WTC11 (cell line): Measurements from ENCODE around the gene DRGX.

ENCODE experiments used
- FOXJ3 ChIP-seq: sonication (generic); formaldehyde crosslinking; IDR thresholded peaks from 2 replicates; pipeline ENCODE4 v1.9.0; 2021; ENCODE audit warnings: missing genetic modification reagents, mild to moderate bottlenecking, borderline replicate concordance
- NR2C2 ChIP-seq: sonication (generic); formaldehyde crosslinking; IDR thresholded peaks from 2 replicates; pipeline ENCODE4 v1.8.0; 2022; ENCODE audit warnings: mild to moderate bottlenecking, missing genetic modification reagents
- SP1 ChIP-seq: sonication (generic); formaldehyde crosslinking; conservative IDR thresholded peaks from 2 replicates; pipeline ENCODE4 v1.8.1; 2022; ENCODE audit warnings: missing genetic modification reagents
- TEAD4 ChIP-seq: sonication (generic); formaldehyde crosslinking; IDR thresholded peaks from 2 replicates; pipeline ENCODE4 v1.8.0; 2022; ENCODE audit warnings: mild to moderate bottlenecking, missing genetic modification reagents
- ZBTB21 ChIP-seq: sonication (generic); formaldehyde crosslinking; IDR thresholded peaks from 2 replicates; pipeline ENCODE4 v1.8.1; 2023; ENCODE audit warnings: mild to moderate bottlenecking, missing genetic modification reagents, borderline replicate concordance
- ZNF232 ChIP-seq: sonication (generic); formaldehyde crosslinking; IDR thresholded peaks from 2 replicates; pipeline ENCODE4 v1.8.0; 2022; ENCODE audit warnings: mild to moderate bottlenecking, missing genetic modification reagents
- TF ChIP-seq, protein P1 (sequence below): fragments of 200-600 bp; IDR thresholded peaks from 2 replicates; pipeline ENCODE4 v1.8.0; 2022; ENCODE audit warnings: antibody characterized with exemption
- TF ChIP-seq, protein P2 (sequence below): fragments of 250-450 bp; sonication (Bioruptor Pico); conservative IDR thresholded peaks from 2 replicates; pipeline ENCODE4 v1.9.0; 2021; ENCODE audit warnings: mild to moderate bottlenecking
- TF ChIP-seq, protein P3 (sequence below): sonication (generic); formaldehyde crosslinking; IDR thresholded peaks from 2 replicates; pipeline ENCODE4 v1.8.1; 2022; ENCODE audit warnings: low read depth, missing genetic modification reagents, borderline replicate concordance
- TF ChIP-seq, protein P4 (sequence below): sonication (generic); formaldehyde crosslinking; conservative IDR thresholded peaks from 2 replicates; pipeline ENCODE4 v1.8.1; 2022; ENCODE audit warnings: mild to moderate bottlenecking, missing genetic modification reagents

DNA sequence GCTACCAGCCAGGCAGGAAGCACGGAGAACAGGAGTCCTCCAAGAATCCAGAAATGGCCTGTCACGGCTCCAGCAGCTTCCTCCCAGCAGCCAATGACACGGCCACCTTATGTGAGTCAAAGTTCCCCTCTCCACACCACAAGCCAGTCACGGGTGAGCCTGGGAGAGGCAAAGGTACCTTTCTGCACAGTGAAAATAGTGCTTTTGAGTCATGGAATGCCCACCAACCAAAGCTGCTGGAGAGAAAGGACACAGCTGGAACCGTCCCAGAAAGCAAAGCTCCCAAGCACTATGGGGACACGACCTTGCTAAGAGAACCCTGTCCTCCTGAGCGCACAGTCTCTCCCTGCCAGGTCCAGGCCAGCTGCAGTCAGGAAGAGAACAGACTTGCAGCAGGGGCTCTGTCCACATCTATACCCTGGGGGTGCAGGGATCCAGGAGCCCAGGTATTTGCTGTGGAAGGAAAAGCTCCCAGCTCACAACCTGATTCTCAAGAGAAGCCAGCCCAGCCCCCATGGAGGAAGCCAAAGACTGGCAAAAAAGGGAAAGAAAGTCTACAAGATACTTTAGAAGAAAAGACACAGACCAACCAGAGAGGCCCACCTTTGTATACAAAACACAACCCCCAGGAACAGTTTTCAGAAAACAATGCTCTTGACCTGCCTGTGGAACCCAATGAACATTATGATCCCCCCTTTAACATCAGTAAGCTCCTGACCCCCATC lies 72.6 kb downstream of the DRGX start:
- TF ChIP-seq, protein P1, sequence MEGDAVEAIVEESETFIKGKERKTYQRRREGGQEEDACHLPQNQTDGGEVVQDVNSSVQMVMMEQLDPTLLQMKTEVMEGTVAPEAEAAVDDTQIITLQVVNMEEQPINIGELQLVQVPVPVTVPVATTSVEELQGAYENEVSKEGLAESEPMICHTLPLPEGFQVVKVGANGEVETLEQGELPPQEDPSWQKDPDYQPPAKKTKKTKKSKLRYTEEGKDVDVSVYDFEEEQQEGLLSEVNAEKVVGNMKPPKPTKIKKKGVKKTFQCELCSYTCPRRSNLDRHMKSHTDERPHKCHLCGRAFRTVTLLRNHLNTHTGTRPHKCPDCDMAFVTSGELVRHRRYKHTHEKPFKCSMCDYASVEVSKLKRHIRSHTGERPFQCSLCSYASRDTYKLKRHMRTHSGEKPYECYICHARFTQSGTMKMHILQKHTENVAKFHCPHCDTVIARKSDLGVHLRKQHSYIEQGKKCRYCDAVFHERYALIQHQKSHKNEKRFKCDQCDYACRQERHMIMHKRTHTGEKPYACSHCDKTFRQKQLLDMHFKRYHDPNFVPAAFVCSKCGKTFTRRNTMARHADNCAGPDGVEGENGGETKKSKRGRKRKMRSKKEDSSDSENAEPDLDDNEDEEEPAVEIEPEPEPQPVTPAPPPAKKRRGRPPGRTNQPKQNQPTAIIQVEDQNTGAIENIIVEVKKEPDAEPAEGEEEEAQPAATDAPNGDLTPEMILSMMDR: no peak
- TF ChIP-seq, protein P2, sequence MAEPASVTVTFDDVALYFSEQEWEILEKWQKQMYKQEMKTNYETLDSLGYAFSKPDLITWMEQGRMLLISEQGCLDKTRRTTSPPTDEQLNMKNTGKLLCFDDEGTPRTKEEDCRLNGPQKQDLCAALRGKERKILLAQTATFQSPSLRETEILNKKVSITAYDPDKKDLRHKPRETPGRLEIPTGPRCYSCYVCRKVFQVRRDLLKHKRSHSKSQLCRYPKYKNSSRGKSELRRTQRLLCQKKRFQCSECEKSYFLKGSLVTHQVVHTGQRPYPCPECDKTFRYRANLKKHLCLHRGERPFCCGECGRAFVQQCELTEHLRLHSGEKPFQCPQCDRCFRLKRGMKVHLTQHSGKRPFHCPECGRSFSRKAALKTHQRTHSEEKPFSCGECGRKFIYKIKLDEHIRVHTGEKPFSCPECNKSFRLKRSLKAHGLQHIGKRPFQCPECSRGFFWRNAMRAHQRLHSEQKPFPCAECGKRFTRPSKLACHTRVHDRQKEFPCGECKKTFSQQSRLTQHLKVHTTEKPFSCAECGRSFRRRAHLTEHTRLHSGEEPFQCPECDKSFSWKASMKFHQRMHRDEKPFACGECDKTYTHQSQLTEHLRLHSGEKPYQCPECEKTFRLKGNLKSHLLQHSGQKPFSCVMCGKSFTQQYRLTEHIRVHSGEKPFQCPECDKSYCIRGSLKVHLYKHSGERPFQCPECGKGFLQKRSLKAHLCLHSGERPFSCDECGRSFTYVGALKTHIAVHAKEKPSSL (CRISPR knock-in tag): no peak
- TF ChIP-seq FOXJ3: no peak
- TF ChIP-seq TEAD4: no peak
- no peak for TF ChIP-seq ZBTB21 (CRISPR knock-in tag)
- TF ChIP-seq, protein P3, sequence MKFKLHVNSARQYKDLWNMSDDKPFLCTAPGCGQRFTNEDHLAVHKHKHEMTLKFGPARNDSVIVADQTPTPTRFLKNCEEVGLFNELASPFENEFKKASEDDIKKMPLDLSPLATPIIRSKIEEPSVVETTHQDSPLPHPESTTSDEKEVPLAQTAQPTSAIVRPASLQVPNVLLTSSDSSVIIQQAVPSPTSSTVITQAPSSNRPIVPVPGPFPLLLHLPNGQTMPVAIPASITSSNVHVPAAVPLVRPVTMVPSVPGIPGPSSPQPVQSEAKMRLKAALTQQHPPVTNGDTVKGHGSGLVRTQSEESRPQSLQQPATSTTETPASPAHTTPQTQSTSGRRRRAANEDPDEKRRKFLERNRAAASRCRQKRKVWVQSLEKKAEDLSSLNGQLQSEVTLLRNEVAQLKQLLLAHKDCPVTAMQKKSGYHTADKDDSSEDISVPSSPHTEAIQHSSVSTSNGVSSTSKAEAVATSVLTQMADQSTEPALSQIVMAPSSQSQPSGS (CRISPR knock-in tag): no peak
- TF ChIP-seq, protein P4, sequence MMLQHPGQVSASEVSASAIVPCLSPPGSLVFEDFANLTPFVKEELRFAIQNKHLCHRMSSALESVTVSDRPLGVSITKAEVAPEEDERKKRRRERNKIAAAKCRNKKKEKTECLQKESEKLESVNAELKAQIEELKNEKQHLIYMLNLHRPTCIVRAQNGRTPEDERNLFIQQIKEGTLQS (CRISPR knock-in tag): no peak
- TF ChIP-seq SP1 (CRISPR knock-in tag): no peak
- no peak for TF ChIP-seq NR2C2 (CRISPR knock-in tag)
- no peak for TF ChIP-seq ZNF232
